ENCODE results near the gene FSHR.

FSHR gene

DNA sequence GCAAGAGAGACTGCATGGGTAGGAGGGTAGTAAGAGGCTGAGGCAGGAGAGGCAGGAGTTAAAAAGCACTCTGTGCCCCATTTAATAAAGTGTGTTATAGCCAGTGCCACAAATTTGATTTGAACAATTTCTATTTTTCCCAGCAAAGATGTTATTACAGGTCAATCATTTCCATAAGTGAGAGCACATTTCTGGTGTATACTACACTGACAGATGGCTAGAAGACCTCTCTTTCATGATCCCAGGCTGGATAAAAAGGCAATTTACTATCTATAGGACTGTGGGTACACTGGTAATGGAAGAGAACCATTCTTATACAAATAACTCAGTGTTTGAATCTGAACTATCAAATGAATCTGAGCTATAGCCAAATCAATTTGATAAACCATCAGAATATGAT lies 176.2 kb downstream of the FSHR start:
- Histone ChIP-seq H3K36me3 (replicated peaks; ENCODE audit: insufficient read depth, low read length) (no peaks in the 10 kb centered on the region), H3K27me3 (replicated peaks; ENCODE audit: insufficient read depth, low read length) (no peaks in the 10 kb centered on the region), H3K9me2 (replicated peaks; ENCODE audit: insufficient read depth, low read length) (no peaks in the 10 kb centered on the region), H3F3A (ENCODE audit: insufficient read depth, low read length) (no peaks in the 10 kb centered on the region), H3K27ac (ENCODE audit: low read length) (no peak overlapping the region), H3K9ac (ENCODE audit: low read length) (no peak overlapping the region), H3K4me2 (ENCODE audit: low read depth, low read length) (no peak overlapping the region), H2AFZ (ENCODE audit: low read length) (no peak overlapping the region), H4K20me1 (ENCODE audit: insufficient read depth, low read length) (no peaks in the 10 kb centered on the region), H3K9me3 (replicated peaks; ENCODE audit: insufficient read depth, low read length) (no peaks in the 10 kb centered on the region), H3K4me1 (ENCODE audit: low read length) (no peaks in the 10 kb centered on the region), H3K4me3 (ENCODE audit: low read length) (no peak overlapping the region), H3K79me2 (ENCODE audit: low read length) (no peaks in the 10 kb centered on the region)
- TF ChIP-seq EZH2phosphoT487 (IDR thresholded peaks at IDR 0.05; ENCODE audit: low read length) = no peak
- DNase-seq = no peak

DNA sequence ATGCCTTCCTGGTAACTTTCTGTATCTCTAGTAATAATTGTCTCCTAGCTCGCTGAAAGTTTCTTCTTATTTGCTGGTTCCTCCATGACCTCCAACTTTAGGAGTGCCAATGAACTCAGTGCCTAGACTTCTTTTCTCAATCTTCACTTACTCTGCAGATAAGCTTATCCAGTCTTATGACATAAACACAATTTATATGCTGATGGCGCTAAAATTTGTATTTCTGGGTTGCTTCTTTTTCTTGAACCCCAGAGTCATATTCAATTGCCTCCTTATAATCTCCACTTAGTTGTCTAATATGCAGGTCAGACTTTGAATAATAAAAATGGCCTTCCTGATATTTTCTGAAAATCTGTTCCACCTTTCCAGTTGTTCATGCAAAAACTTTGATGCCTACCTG lies 182.5 kb downstream of the FSHR start:
- Histone ChIP-seq H3K4me1 (ENCODE audit: low read length) (no peaks in the 10 kb centered on the region), H3K36me3 (replicated peaks; ENCODE audit: insufficient read depth, low read length) (no peaks in the 10 kb centered on the region), H3F3A (ENCODE audit: insufficient read depth, low read length) (no peaks in the 10 kb centered on the region), H3K9ac (ENCODE audit: low read length) (no peak overlapping the region), H3K4me3 (ENCODE audit: low read length) (no peak overlapping the region), H3K9me3 (replicated peaks; ENCODE audit: insufficient read depth, low read length) (no peaks in the 10 kb centered on the region), H3K27me3 (replicated peaks; ENCODE audit: insufficient read depth, low read length) (no peaks in the 10 kb centered on the region), H3K9me2 (replicated peaks; ENCODE audit: insufficient read depth, low read length) (no peaks in the 10 kb centered on the region), H3K4me2 (ENCODE audit: low read depth, low read length) (no peak overlapping the region), H3K27ac (ENCODE audit: low read length) (no peak overlapping the region), H3K79me2 (ENCODE audit: low read length) (no peaks in the 10 kb centered on the region), H4K20me1 (ENCODE audit: insufficient read depth, low read length) (no peaks in the 10 kb centered on the region), H2AFZ (ENCODE audit: low read length) (no peak overlapping the region)
- TF ChIP-seq EZH2 (optimal IDR thresholded peaks at IDR 0.05; ENCODE audit: low read depth, low read length) (no peak), CTCF (IDR thresholded peaks at IDR 0.05; ENCODE audit: low read length) (no peak), EZH2phosphoT487 (IDR thresholded peaks at IDR 0.05; ENCODE audit: low read length) (no peak)
- DNase-seq = no peak

DNA sequence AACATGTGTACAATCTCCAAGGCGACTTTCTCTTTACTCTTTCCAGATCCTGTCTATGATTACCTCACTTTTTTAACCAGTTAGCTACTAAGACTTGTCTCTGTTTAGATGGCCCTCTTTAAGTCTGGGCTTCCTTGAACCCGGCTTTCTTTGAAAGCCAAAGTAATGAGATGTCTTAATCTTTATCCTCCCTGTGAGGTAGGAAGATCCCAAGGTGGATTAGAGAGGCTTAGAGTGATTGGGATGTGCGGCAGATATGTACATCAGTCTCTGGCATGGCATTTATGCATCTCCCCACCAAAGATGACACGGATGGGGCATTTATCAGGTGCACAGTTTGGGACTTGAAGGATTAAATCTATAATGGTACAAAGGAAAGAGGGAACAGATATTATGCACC lies 186.3 kb downstream of the FSHR start:
- Histone ChIP-seq H3K4me1 (ENCODE audit: low read length) (no peaks in the 10 kb centered on the region), H3K4me2 (ENCODE audit: low read depth, low read length) (no peak overlapping the region), H3K9me3 (replicated peaks; ENCODE audit: insufficient read depth, low read length) (no peaks in the 10 kb centered on the region), H3K9me2 (replicated peaks; ENCODE audit: insufficient read depth, low read length) (no peaks in the 10 kb centered on the region), H3K36me3 (replicated peaks; ENCODE audit: insufficient read depth, low read length) (no peaks in the 10 kb centered on the region), H4K20me1 (ENCODE audit: insufficient read depth, low read length) (no peaks in the 10 kb centered on the region), H3K27ac (ENCODE audit: low read length) (no peak overlapping the region), H3K27me3 (replicated peaks; ENCODE audit: insufficient read depth, low read length) (no peaks in the 10 kb centered on the region), H3K79me2 (ENCODE audit: low read length) (no peaks in the 10 kb centered on the region), H2AFZ (ENCODE audit: low read length) (no peak overlapping the region), H3K9ac (ENCODE audit: low read length) (no peak overlapping the region), H3F3A (ENCODE audit: insufficient read depth, low read length) (no peaks in the 10 kb centered on the region), H3K4me3 (ENCODE audit: low read length) (no peak overlapping the region)
- TF ChIP-seq CTCF (IDR thresholded peaks at IDR 0.05; ENCODE audit: low read length) (no peak), EZH2 (optimal IDR thresholded peaks at IDR 0.05; ENCODE audit: low read depth, low read length) (no peak), EZH2phosphoT487 (IDR thresholded peaks at IDR 0.05; ENCODE audit: low read length) (no peak)
- no peak for DNase-seq

DNA sequence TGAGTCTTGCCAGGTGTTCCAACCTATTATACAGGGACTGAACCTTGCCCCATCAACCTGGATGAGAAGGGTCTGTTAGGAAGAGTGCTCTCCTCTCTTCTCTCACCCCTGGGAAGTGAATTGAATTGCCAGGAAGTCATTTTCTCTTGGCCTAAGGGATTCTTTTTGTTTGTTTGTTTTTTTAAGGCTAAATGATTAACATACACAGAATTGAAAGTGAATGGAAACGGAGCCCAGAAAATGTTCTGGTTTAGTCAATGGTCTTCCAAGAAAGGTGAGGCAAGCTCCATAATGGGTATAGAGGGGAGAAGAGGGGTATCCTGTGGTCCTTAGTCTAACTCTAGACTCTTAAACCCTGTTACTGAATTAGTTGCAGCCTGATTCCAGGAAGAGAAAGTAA lies 189.1 kb downstream of the FSHR start:
- no peaks in the 10 kb centered on the region for H3K79me2 ChIP-seq (ENCODE audit: low read length)
- TF ChIP-seq EZH2phosphoT487 (IDR thresholded peaks at IDR 0.05; ENCODE audit: low read length) = no peak
- no peak for TF ChIP-seq EZH2 (optimal IDR thresholded peaks at IDR 0.05; ENCODE audit: low read depth, low read length)
- TF ChIP-seq CTCF (IDR thresholded peaks at IDR 0.05; ENCODE audit: low read length) = no peak

More for the DNA sequence above, 189.1 kb downstream of the FSHR start:
- Histone ChIP-seq H2AFZ (ENCODE audit: low read length) (no peak overlapping the region), H3K36me3 (replicated peaks; ENCODE audit: insufficient read depth, low read length) (no peaks in the 10 kb centered on the region), H4K20me1 (ENCODE audit: insufficient read depth, low read length) (no peaks in the 10 kb centered on the region), H3K27me3 (replicated peaks; ENCODE audit: insufficient read depth, low read length) (no peaks in the 10 kb centered on the region), H3K9me2 (replicated peaks; ENCODE audit: insufficient read depth, low read length) (no peaks in the 10 kb centered on the region), H3F3A (ENCODE audit: insufficient read depth, low read length) (no peaks in the 10 kb centered on the region), H3K27ac (ENCODE audit: low read length) (no peak overlapping the region), H3K9ac (ENCODE audit: low read length) (no peak overlapping the region), H3K4me1 (ENCODE audit: low read length) (no peaks in the 10 kb centered on the region), H3K4me2 (ENCODE audit: low read depth, low read length) (no peak overlapping the region), H3K9me3 (replicated peaks; ENCODE audit: insufficient read depth, low read length) (no peaks in the 10 kb centered on the region), H3K4me3 (ENCODE audit: low read length) (no peak overlapping the region)
- DNase-seq = no peak

Measured in MM.1S (cell line).